HepG2 (cell line): Measurements from ENCODE around the gene FUT6. TPM values are rescaled to one million over a fixed set of nuclear protein-coding genes. Genes with fewer than 3 reads are reported as not detected.

ENCODE experiments used
- ATAC-seq: fragments of 200-7000 bp; cut with Tn5 transposase; 3 replicates; pipeline ENCODE4 v1.9.1; 2020; ENCODE audit warnings: mild to moderate bottlenecking, moderate library complexity
- BruUV-seq: library from RNA; stranded (reverse); fragments of 400-500 nt; replicated peaks from 2 replicates; lab custom pipeline; 2021; lab: Mats Ljungman, UMichigan
- CTCF ChIA-PET: fragments of 300-600 bp; formaldehyde crosslinking; extraction: SDS; loops from one replicate; lab custom pipeline; 2021; ENCODE audit warnings: low total read pairs, inconsistent platforms, low intra/inter-chr PET ratio; lab: Yijun Ruan, JAX
- POLR2A ChIA-PET: fragments of 350-600 bp; sonication (Branson Sonifier 250); formaldehyde crosslinking; loops from one replicate; lab custom pipeline; 2020; ENCODE audit warnings: antibody characterized with exemption, inconsistent platforms; lab: Yijun Ruan, JAX
- DNase-seq: peaks from one replicate; pipeline ENCODE4 v3.0.0-alpha.2; 2015; ENCODE audit warnings: low spot score
- FAIRE-seq: peaks from 3 replicates; lab custom pipeline; 2011; peaks lifted over from hg19 to GRCh38; lab: Jason Lieb, UNC
- H2AFZ ChIP-seq: one replicate; pipeline ENCODE4 v1.6.1; 2011; ENCODE audit warnings: low read length, inconsistent platforms
- H3K27ac ChIP-seq: fragments of 300-600 bp; 3 replicates; pipeline ENCODE4 v1.8.0; 2011; ENCODE audit warnings: mixed run types, mild to moderate bottlenecking, mixed read lengths, low read length, inconsistent platforms; ENCODE audit not compliant: insufficient read depth; ENCODE audit errors: extremely low read length
- H3K27me3 ChIP-seq, 2 experiments: fragments of 200-600 bp in 1 of 2; 2 replicates in 1 of 2; 3 replicates in 1 of 2; pipeline versions ENCODE4 v1.6.0 to v1.8.0; 2011; ENCODE audit warnings: low read length in 2 of 2, mild to moderate bottlenecking in 2 of 2, moderate library complexity in 2 of 2, inconsistent platforms in 1 of 2; ENCODE audit not compliant: insufficient read depth in 2 of 2, control insufficient read depth in 1 of 2
- H3K36me3 ChIP-seq, 2 experiments: fragments of 200-600 bp in 1 of 2; replicated peaks in 1 of 2; 2 replicates in 1 of 2; 3 replicates in 1 of 2; pipeline versions ENCODE4 v1.5.1 to v1.8.0; 2011; ENCODE audit warnings: low read length in 2 of 2, inconsistent platforms in 1 of 2; ENCODE audit not compliant: insufficient read depth in 2 of 2, control insufficient read depth in 1 of 2
- H3K4me1 ChIP-seq: 2 replicates; pipeline ENCODE4 v1.5.1; 2012; ENCODE audit warnings: low read length, inconsistent platforms; ENCODE audit not compliant: insufficient read depth
- H3K4me2 ChIP-seq: 2 replicates; pipeline ENCODE4 v1.6.0; 2011; ENCODE audit warnings: low read depth, low read length, inconsistent platforms
- H3K4me3 ChIP-seq, 3 experiments: fragments of 200-600 bp in 1 of 3; sonication (generic), shearing (Covaris generic) in 1 of 3; replicated peaks in 1 of 3; 2 replicates each; pipeline ENCODE4 v1.5.1; 2011 to 2016; ENCODE audit warnings: low read length in 3 of 3, inconsistent platforms in 2 of 3, low read depth in 2 of 3, mild to moderate bottlenecking in 2 of 3, control low read depth in 1 of 3, mixed read lengths in 1 of 3; ENCODE audit not compliant: insufficient read depth in 1 of 3
- H3K79me2 ChIP-seq: one replicate; pipeline ENCODE4 v1.6.1; 2011; ENCODE audit warnings: low read length, inconsistent platforms; ENCODE audit not compliant: insufficient read depth
- H3K9ac ChIP-seq: 2 replicates; pipeline ENCODE4 v1.6.0; 2011; ENCODE audit warnings: mild to moderate bottlenecking, low read depth, low read length, inconsistent platforms; ENCODE audit not compliant: insufficient read depth
- H3K9me3 ChIP-seq: 2 replicates; pipeline ENCODE4 v1.5.1; 2012; ENCODE audit warnings: mild to moderate bottlenecking, low read length
- H4K20me1 ChIP-seq: 2 replicates; pipeline ENCODE4 v1.6.0; 2011; ENCODE audit warnings: inconsistent platforms, mild to moderate bottlenecking, low read length, moderate library complexity; ENCODE audit not compliant: insufficient read depth
- FOSL2 ChIP-seq: sonication (generic); formaldehyde crosslinking; IDR thresholded peaks from 2 replicates; pipeline ENCODE4 v1.4.0; 2020; ENCODE audit warnings: missing genetic modification reagents
- RARG ChIP-seq: sonication (generic); formaldehyde crosslinking; IDR thresholded peaks from 2 replicates; pipeline ENCODE4 v1.4.0; 2020; ENCODE audit warnings: low read depth, mild to moderate bottlenecking, missing genetic modification reagents
- ZBTB43 ChIP-seq: sonication (generic); formaldehyde crosslinking; conservative IDR thresholded peaks from 2 replicates; pipeline ENCODE4 v1.4.0; 2020; ENCODE audit warnings: missing genetic modification reagents
- ZMYM3 ChIP-seq: sonication (generic); formaldehyde crosslinking; IDR thresholded peaks from 2 replicates; pipeline ENCODE4 v1.5.1; 2020; ENCODE audit warnings: mild to moderate bottlenecking, missing genetic modification reagents
- ZNF335 ChIP-seq: sonication (generic); formaldehyde crosslinking; IDR thresholded peaks from 2 replicates; pipeline ENCODE4 v1.4.0; 2020; ENCODE audit warnings: missing genetic modification reagents
- ZNF629 ChIP-seq: sonication (generic); formaldehyde crosslinking; conservative IDR thresholded peaks from 2 replicates; pipeline ENCODE4 v1.5.0; 2020; ENCODE audit warnings: missing genetic modification reagents
- WGBS: methylation state at CpG from one replicate; pipeline ENCODE4 v1.1.6; 2017; ENCODE audit warnings: low lambda C conversion rate; 5-methylcytosine and 5-hydroxymethylcytosine counted together
- in situ Hi-C: cut with HindIII; loops from 2 replicates; pipeline ENCODE4 v1.10.0; 2017; ENCODE audit warnings: low pct_unique_long_range_greater_than_20kb; ENCODE audit not compliant: extremely low pct_ligation_motif_present
- intact Hi-C: fragments of 100-400 bp; cut with micrococcal nuclease; formaldehyde crosslinking; loops from one replicate; pipeline ENCODE4 v1.10.0; 2022; ENCODE audit not compliant: unreplicated experiment
- polyA plus RNA-seq, 8 experiments: library from polyadenylated mRNA; depleted of rRNA in 3 of 8; stranded (reverse) in 7 of 8; unstranded in 1 of 8; fragments of >200 nt; fragmentation: Illumina TruSeq in 4 of 8; extraction: Trizol in 4 of 8; gene quantifications; 2 replicates each; pipeline versions ENCODE4 v1.2.1 to v1.2.3, GENCODE V29; 2011 to 2016; ENCODE audit warnings: low read depth in 4 of 8, missing spikeins in 1 of 8, mixed read lengths in 1 of 8; ENCODE audit not compliant: insufficient read depth in 1 of 8
- total RNA-seq, 5 experiments: library from RNA; depleted of rRNA; stranded (reverse); fragments of >200 nt; fragmentation: Illumina TruSeq; extraction: Trizol; gene quantifications; 2 replicates each; pipeline ENCODE4 v1.2.3, GENCODE V29; 2016; ENCODE audit warnings: low read depth in 1 of 5
- TF ChIP-seq, protein P1 (sequence below), 2 experiments: fragments of 450-650 bp in 1 of 2; sonication (generic) in 1 of 2; formaldehyde crosslinking in 1 of 2; IDR thresholded peaks; 2 replicates each; pipeline versions ENCODE4 v1.6.1 to v1.8.0; 2016 to 2022; ENCODE audit warnings: antibody characterized with exemption in 1 of 2, mild to moderate bottlenecking in 1 of 2, missing genetic modification reagents in 1 of 2
- TF ChIP-seq, protein P2 (sequence below): IDR thresholded peaks from 2 replicates; pipeline ENCODE4 v1.6.1; 2016; ENCODE audit warnings: low read depth

The FUT6 gene
- total and polyA plus RNA-seq, 2 of the 13 experiments (the other 11 are each of a cell fraction or from before 2014, with no cell fraction given), result 8.2 to 27.7 TPM

GRCh38 chr19:5837761-5838352, 1.6 kb downstream of the FUT6 start (continued):
- TF ChIP-seq ZBTB43 (CRISPR knock-in tag), result 0 out of 2 replicates have a peak, but pooled peaks have one; percentile 20
- TF ChIP-seq, all 625 proteins: peak for 24

DNA sequence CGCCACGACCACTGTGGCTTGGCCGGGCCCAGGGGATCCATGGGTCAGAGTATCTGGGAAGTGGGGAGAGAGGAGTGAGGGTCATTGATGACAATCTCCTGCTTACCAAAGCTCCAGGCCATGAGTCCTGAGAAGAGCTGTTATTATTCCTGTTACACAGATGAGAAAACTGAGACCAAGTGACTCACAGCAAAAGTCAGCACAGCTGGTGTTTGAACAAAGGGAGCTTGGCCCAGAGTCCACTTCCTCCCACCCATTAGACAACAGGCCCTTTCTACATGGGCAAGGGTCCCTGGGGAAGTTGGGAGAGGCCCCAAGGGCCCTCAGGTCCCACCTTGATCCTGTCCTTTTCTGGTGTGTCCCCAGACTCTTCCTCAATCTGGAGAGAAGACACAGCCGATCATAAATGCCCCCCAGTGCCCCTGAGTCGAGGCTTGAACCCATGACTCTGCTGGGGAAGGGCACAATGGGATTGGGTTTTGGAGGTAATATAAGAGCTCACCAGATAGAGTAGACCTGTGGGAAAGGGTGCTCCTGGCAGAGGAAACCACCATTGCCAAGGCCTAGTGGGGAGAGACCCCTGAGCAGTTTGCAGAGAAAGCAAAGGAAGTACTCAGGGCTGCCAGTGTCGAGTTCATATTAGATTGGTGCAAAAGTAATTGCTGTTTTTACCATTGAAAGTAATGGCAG, 6.8 kb downstream of the FUT6 start:
- no peak for ATAC-seq
- no peaks in the 10 kb centered on the region for H3K9me3 ChIP-seq
- no peaks in the 10 kb centered on the region for H4K20me1 ChIP-seq
- H3K4me2 ChIP-seq, result no peak overlapping the region
- H2AFZ ChIP-seq, result no peak overlapping the region
- no peak overlapping the region for H3K27ac ChIP-seq
- ChIA-PET POLR2A (interaction anchor here (0.9 to 1.3 kb wide), 2 partner anchors 10 to 71 kb away, joined by 3 to 4 read pairs; partner anchors contain the start of gene NDUFA11), CTCF (no interaction called here)
- H3K4me3 ChIP-seq, result no peak overlapping the region
- 95% methylated on average over 5 of the region's 6 CpGs for WGBS
- no peaks in the 10 kb centered on the region; a peak in 1 of 5 replicates for H3K27me3 ChIP-seq
- H3K79me2 ChIP-seq, result peaks cover 14% of the 10 kb centered on the region
- no peak for FAIRE-seq
- BruUV-seq, result no TSS peak
- peaks cover 0 to 5% of the 10 kb centered on the region in 2 experiments; a peak in 2 of 5 replicates for H3K36me3 ChIP-seq
- DNase-seq, result no peak
- peaks cover 54% of the 10 kb centered on the region for H3K4me1 ChIP-seq
- intact Hi-C loops (no loop called here), in situ Hi-C loops (no loop called here)
- H3K9ac ChIP-seq, result no peak overlapping the region
- TF ChIP-seq ZMYM3 (CRISPR knock-in tag) (peak; percentile 38; the same call in 1 of the 2 replicates), ZNF335 (CRISPR knock-in tag) (no peak), FOSL2 (CRISPR knock-in tag) (peak; percentile 80), RARG (CRISPR knock-in tag) (no peak), ZNF629 (CRISPR knock-in tag) (peak; percentile 87)
- TF ChIP-seq, protein P1, sequence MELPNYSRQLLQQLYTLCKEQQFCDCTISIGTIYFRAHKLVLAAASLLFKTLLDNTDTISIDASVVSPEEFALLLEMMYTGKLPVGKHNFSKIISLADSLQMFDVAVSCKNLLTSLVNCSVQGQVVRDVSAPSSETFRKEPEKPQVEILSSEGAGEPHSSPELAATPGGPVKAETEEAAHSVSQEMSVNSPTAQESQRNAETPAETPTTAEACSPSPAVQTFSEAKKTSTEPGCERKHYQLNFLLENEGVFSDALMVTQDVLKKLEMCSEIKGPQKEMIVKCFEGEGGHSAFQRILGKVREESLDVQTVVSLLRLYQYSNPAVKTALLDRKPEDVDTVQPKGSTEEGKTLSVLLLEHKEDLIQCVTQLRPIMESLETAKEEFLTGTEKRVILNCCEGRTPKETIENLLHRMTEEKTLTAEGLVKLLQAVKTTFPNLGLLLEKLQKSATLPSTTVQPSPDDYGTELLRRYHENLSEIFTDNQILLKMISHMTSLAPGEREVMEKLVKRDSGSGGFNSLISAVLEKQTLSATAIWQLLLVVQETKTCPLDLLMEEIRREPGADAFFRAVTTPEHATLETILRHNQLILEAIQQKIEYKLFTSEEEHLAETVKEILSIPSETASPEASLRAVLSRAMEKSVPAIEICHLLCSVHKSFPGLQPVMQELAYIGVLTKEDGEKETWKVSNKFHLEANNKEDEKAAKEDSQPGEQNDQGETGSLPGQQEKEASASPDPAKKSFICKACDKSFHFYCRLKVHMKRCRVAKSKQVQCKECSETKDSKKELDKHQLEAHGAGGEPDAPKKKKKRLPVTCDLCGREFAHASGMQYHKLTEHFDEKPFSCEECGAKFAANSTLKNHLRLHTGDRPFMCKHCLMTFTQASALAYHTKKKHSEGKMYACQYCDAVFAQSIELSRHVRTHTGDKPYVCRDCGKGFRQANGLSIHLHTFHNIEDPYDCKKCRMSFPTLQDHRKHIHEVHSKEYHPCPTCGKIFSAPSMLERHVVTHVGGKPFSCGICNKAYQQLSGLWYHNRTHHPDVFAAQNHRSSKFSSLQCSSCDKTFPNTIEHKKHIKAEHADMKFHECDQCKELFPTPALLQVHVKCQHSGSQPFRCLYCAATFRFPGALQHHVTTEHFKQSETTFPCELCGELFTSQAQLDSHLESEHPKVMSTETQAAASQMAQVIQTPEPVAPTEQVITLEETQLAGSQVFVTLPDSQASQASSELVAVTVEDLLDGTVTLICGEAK (IDR thresholded peaks at IDR 0.05), result peak; percentile 21; the same call in 1 of the 2 replicates
- TF ChIP-seq, protein P1 (CRISPR knock-in tag; IDR thresholded peaks at IDR 0.05), result no peak
- TF ChIP-seq, protein P2, sequence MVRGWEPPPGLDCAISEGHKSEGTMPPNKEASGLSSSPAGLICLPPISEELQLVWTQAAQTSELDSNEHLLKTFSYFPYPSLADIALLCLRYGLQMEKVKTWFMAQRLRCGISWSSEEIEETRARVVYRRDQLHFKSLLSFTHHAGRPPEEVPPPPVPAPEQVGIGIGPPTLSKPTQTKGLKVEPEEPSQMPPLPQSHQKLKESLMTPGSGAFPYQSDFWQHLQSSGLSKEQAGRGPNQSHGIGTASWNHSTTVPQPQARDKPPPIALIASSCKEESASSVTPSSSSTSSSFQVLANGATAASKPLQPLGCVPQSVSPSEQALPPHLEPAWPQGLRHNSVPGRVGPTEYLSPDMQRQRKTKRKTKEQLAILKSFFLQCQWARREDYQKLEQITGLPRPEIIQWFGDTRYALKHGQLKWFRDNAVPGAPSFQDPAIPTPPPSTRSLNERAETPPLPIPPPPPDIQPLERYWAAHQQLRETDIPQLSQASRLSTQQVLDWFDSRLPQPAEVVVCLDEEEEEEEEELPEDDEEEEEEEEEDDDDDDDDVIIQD (CRISPR knock-in tag), result no peak
